T-helper 1 cell treated with Interleukin-12 subunit alpha and Interleukin-12 subunit beta and Interleukin-4 antibody, amounts not matched to agents 30 ng/mL and 1 ng/mL, for 36 hours (primary cell): ENCODE data around the gene NOVA2. TPM values are rescaled to one million over a fixed set of nuclear protein-coding genes. Genes with fewer than 3 reads are reported as not detected.
"Not testable (repeated sequence)": the region's sequence is repeated elsewhere in the genome, so short reads cannot be mapped to it uniquely, and the experiment has no call there.

Experiments
- intact Hi-C: fragments of 100-400 bp; cut with micrococcal nuclease; formaldehyde crosslinking; loops from one replicate; pipeline ENCODE4 v1.15.1; 2024
- total RNA-seq: library from RNA; stranded (reverse); gene quantifications from 2 replicates; pipeline ENCODE4 v1.2.3, GENCODE V29; 2022

NOVA2 gene
- total RNA-seq, 1 donor from 2014 or later: 0.51 TPM

DNA sequence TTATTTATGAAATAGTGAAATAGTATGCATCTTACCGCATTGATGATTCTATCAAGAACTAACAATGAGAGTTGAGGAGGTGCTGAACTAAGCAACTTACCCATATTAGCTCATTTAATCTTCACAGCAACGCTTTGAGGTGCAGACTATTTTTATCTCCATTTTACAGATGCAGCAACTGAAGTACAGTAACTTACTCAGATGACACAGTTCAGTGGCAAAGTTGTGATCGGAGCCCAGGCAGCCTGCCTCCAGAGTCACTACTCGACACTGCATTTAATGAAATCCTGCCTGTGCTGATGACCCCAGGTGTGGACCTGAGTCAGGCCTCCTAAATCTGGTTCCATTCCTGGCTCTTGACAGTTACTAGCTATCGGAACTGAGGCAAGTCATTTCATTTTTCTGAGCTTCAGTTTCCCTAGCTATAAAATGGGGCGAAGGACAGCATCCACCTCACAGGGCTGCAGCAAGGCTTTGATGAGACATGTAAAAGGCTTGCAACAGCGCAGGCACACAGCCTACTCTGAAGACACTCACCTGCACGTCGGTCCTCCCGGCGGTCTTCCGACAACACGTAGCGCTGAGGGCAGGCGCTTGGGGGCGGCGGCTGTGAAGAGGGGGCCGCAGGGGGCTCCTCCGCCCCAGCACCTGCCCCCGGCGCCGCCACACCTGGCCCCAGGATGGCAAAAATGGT, 72.8 kb downstream of the NOVA2 start:
- intact Hi-C loops: loop anchor here (5.0 kb wide), 1 partner anchor 169 kb away; the partner anchor contains the start of genes FBXO46 and MEIOSIN

- intact Hi-C loops: loop anchor here (5.0 kb wide), 1 partner anchor 168 kb away; the partner anchor contains the start of genes FBXO46 and MEIOSIN
These were observed 73.6 kb downstream of the NOVA2 start for GRCh38 chr19:45899919-45900589.

DNA sequence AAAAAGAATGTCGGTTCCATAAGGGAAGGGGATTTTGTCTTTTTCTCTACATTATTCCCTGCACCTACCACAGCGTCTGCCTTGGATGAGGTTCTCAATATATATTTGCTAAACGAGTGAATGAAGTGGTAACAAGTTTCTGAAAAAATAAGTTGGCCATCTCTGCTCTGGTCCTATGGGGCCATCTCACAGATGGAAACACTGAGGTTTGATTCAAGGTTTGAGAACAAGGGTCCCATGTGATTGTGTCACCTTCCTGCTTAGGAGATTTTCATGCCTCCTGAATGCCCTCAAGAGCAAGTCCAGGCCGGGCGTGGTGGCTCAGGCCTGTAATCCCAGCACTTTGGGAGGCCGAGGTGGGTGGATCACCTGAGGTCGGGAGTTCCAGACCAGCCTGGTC, 74.4 kb downstream of the NOVA2 start:
- intact Hi-C loops: no loop called here

GRCh38 chr19:45897261-45897812, 76.3 kb downstream of the NOVA2 start:
- intact Hi-C loops: no loop called here

DNA sequence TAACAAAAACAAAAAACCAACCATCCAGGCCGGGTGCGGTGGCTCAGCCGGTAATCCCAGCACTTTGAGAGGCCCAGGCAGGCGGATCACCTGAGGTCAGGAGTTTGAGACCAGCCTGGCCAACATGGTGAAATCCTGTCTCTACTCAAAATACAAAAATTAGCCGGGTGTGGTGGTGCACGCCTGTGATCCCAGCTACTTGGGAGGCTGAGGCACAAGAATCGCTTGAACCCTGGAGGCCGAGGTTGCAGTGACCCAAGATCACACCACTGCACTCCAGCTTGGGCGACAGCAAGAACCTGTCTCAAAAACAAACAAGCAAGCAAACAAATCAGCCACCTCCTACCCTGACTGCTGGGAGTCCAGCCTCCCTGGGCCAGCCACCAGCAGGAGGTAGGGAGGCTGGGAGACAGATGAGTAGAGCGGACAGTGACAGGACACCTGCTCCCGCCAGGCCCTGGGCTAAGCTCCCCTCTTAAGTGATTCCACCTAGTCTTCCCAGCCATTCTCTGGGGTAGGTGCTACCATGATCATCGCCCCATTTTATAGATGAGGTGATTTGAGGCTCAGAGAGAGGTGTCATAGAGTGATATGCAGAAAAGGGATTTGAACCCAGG, 77.6 kb downstream of the NOVA2 start:
- intact Hi-C loops: not testable (repeated sequence)

DNA sequence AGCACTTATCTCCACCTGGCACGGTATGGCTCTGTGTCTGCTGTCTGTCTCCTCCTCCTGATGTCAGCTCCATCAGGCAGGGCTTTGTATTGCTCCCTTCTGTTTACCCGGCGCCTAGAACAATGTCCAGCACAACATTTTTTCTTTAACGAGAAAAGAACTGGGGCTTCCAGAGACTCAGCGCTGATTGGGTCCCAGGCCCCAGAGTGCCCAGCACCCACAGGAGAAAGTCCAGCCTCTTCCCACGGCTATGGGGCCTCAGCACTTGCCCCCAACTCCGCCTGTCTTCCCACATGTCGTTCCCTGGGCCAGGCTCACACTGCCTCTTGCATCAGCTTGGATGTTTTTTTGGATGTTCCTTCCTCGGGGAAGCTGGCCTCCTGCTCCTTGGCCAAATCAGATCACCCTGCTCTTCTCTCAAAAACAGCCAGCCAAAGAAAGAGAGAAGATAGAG, 78.1 kb downstream of the NOVA2 start:
- intact Hi-C loops: no loop called here

DNA sequence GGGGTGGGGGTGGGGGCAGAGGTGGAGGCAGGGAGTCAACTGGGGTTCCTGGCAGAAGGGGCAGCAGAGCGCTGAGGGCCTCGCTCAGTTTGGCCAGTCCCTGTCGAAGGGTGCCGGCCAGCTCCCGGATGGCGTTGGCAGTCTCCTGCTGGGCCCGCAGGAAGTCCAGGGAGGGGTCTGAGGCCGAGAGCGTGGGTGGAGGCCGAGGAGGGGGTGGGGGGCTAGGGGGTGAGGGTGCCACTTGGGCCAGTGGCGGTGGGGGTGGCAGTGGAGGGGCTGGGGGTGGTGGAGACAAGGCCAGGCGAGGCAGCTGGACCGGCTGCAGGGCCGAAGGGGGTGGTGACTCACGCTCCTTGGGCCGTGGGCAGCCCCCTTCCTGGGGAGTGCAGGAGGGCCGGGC, 82.8 kb downstream of the NOVA2 start:
- intact Hi-C loops: no loop called here

- intact Hi-C loops: no loop called here
These were observed 84.3 kb downstream of the NOVA2 start for GRCh38 chr19:45889210-45889885.

DNA sequence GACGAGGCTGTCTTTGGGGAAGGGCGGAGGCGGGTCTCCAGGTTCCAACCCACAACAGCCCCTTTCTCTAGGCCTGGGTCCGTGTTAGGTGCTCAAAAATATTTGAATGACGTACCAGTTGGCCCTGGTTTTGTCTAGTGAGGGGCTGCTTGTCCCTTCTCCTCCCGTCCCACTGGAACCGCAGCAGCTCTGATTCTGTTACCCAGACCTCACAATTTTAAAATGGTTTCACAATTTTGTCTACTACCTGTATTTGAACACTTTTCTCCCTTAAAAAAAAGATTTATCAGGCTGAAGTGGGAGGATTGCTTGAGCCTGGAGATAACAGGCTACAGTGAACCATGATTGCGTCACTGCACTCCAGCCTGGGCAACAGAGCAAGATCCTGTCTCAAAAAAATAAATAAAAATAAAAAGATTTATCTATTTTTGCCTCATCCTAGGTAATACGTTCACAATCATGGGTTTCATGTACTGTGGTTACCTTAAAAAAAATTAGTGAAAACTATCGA, 86.4 kb downstream of the NOVA2 start:
- intact Hi-C loops: no loop called here

DNA sequence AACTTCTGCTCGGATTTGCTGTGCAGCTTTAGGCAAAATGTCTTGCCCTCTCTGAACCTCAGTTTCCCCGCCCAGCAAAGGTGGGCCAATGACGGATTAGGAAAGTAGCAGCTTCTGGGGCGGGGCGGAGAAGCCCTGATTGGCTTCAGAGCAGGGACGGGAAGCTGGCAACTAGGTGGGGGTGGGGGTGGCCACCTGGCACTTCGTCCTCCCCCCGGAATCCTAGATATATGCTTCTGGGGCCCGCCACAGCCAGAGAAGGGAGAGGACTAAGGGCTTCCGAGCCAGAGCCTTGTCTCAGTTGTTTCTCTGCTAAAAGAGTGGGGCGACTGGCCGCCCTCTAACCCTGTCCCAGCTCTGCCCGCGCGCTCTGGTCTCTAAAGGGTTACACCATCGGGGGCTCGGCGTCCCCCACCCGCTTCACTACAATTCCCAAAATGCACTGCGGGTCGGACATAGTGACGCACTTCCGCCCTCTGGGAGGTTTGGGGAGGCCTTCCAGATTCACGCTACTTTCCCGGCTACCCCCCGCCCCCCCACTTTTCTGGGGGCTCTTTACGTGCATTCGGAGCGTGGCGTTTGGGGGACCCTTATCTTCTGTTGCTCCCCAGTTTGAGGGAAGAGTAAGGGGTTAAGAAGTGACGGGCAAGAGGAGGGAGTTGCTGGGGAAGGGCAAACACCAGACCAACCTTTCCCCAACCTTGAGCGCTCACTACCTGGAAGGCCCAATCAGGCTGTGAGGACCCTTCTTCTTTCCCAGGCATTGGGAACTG, 87.1 kb downstream of the NOVA2 start:
- intact Hi-C loops: loop anchor here (1.0 kb wide), 11 partner anchors 16 to 480 kb away; partner anchors contain the start of genes CCDC61, DMWD, FBXO46 and MYPOP

DNA sequence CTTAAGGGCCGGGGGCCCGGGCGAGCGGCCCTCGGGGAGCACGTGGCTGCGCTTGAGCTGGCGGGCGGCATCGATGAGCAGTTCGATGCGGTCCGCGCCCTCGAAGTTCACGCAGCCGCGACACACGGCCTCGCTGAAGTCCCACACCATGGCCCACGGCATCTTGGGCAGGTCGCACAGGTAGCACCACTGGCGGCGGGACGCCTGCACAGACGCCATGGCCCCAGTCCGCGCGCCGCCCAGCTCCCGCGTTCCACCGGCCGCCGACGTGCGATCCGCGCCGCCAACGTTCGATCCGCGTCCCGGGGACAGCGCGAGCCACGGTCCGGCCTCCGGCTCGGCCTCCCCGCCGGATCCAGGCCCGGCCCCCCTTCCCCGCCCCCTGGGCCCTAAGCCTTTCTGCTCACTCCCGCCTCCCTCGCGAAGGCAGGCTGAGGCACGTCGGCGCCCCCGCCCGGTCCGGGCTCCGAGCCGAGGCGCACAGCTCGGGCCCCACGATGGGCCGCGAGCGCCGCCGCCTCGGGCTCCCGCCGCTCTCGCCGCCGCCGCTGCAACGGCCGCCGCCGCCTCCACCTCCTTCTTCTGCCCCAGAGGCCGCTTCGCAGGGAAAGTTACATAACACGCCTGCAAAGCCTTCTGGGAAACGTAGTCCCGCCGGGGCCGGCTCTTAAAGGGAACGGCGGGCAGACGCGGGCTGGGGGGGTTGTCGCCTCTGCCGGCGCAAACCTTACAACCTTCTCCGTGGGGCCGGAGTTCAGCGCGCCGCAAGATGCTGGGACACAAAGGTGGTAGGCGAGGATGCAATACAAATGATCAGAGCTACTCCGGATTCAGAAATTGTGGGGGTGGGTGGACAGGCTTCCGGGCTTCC, 87.9 kb downstream of the NOVA2 start, which contains the start of gene IRF2BP1:
Gene IRF2BP1, minus strand, starts transcription at position 586 of the 871 bp plus-strand sequence. Its CDS starts 367 bp downstream, at position 219.
- intact Hi-C loops: loop anchor here (1.0 kb wide), 11 partner anchors 17 to 479 kb away; partner anchors contain the start of genes CCDC61, DMWD, FBXO46 and MYPOP

GRCh38 chr19:45884682-45885555, 88.7 kb downstream of the NOVA2 start:
- intact Hi-C loops: loop anchor here (5.0 kb wide), 1 partner anchor 462 kb away; the partner anchor contains the start of gene PPP5C

DNA sequence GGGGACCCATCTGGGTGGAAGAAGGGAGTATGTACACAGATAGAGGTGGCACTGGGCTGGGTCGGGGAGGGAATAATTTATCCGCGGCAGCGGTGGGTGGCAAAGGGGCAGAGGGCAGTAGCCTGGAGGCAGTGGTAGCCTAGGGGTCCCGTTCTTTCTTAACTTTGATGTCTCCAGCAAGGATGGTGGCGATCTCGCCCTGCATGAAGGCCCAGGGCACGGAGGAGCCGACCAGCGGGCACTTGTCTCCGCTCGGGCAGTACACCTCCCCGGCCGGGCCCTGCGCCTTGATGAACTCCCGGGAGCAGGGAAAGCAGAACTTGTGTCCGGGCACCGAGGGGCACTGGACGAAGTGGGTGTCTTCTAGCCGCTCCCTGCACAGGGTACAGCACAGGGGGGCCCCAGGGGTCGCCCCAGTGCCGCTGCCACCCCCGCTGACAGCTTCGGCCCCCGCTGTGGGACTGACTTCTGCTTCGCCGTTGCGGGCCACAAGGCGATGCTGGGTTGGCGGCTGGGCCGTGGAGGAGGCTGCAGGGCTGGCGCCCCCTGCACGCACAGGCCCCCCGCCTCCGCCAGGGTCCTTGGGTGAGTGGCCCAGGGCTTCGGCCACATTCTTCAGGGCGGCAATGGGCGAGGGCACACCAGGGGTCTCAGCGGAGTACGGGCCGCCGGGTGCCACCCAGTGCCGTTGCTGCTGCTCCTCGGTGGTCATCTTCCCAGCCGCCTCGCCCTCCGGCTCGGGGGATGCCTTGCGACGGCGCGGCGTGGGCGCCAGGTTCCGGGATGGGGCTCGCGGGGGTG, 89.6 kb downstream of the NOVA2 start:
- intact Hi-C loops: loop anchor here (1.0 to 5.0 kb wide), 3 partner anchors 67 to 463 kb away; partner anchors contain the start of gene PPP5C
